IPS DF 4.7 (cell line): ENCODE results near the gene DOCK11.

Experiments
- DNase-seq: peaks from one replicate; pipeline ENCODE4 v3.0.0-alpha.2; 2013; ENCODE audit warnings: low spot score; ENCODE audit errors: extremely low read depth

Gene DOCK11

GRCh38 chrX:118626346-118626745 lies 130.7 kb downstream of the DOCK11 start:
- no peak for DNase-seq

- DNase-seq = no peak
Observed at GRCh38 chrX:118627084-118627758, 131.6 kb downstream of the DOCK11 start.

- DNase-seq = no peak
Observed at GRCh38 chrX:118630848-118631247, 135.2 kb downstream of the DOCK11 start.

- DNase-seq = no peak
Observed at GRCh38 chrX:118631586-118631985, 136.0 kb downstream of the DOCK11 start.

GRCh38 chrX:118632862-118633261 lies 137.2 kb downstream of the DOCK11 start:
- DNase-seq = no peak

GRCh38 chrX:118633530-118633929 lies 137.9 kb downstream of the DOCK11 start:
- DNase-seq = no peak

- DNase-seq = no peak
Observed at GRCh38 chrX:118634336-118634735, 138.7 kb downstream of the DOCK11 start.

- no peak for DNase-seq
Observed at GRCh38 chrX:118637997-118638396, 142.4 kb downstream of the DOCK11 start.

GRCh38 chrX:118644378-118644777 lies 148.8 kb downstream of the DOCK11 start:
- no peak for DNase-seq

- DNase-seq = no peak
Observed at GRCh38 chrX:118652717-118653116, 157.1 kb downstream of the DOCK11 start.

GRCh38 chrX:118654331-118654730 lies 158.7 kb downstream of the DOCK11 start:
- no peak for DNase-seq

GRCh38 chrX:118655561-118656246 lies 160.1 kb downstream of the DOCK11 start:
- no peak for DNase-seq

- no peak for DNase-seq
Observed at GRCh38 chrX:118657413-118657812, 161.8 kb downstream of the DOCK11 start.

- DNase-seq = no peak
Observed at GRCh38 chrX:118660085-118660484, 164.5 kb downstream of the DOCK11 start.

- no peak for DNase-seq
Observed at GRCh38 chrX:118665204-118665603, 169.6 kb downstream of the DOCK11 start.

GRCh38 chrX:118666521-118666920 lies 170.9 kb downstream of the DOCK11 start:
- DNase-seq = no peak

- DNase-seq = no peak
Observed at GRCh38 chrX:118669435-118669834, 173.8 kb downstream of the DOCK11 start.

GRCh38 chrX:118675326-118675965 lies 179.8 kb downstream of the DOCK11 start:
- DNase-seq = no peak

GRCh38 chrX:118675966-118676349 lies 180.3 kb downstream of the DOCK11 start:
- DNase-seq = no peak

- no peak for DNase-seq
Observed at GRCh38 chrX:118677318-118677717, 181.7 kb downstream of the DOCK11 start.

- no peak for DNase-seq
Observed at GRCh38 chrX:118679290-118679689, 183.7 kb downstream of the DOCK11 start.

- no peak for DNase-seq
Observed at GRCh38 chrX:118682258-118683014, 186.8 kb downstream of the DOCK11 start.
